ENCODE results near the gene PLVAP. TPM values are rescaled to one million over a fixed set of nuclear protein-coding genes. Genes with fewer than 3 reads are reported as not detected.
A peak's percentile ranks its signal among the peaks of the same experiment; 100 is the strongest.

The PLVAP gene
- total RNA-seq, 4 donors from 2014 or later = 4.7 to 204 (median 87.4) TPM

GRCh38 chr19:17330262-17331044 lies 46.7 kb downstream of the PLVAP start:
- Histone ChIP-seq H3K27me3 (peaks cover 0 to 12% of the 10 kb centered on the region in 2 donors), H3K9me3 (no peaks in the 10 kb centered on the region), H3K4me1 (peaks cover 0 to 16% of the 10 kb centered on the region in 2 donors), H3K36me3 (no peaks in the 10 kb centered on the region), H3K27ac (no peak overlapping the region), H3K4me3 (no peak overlapping the region)
- intact Hi-C loops (cut with DNase I; ENCODE audit: low total_unique reads) = no loop called here
- DNase-seq = no peak
- TF ChIP-seq, protein P1, sequence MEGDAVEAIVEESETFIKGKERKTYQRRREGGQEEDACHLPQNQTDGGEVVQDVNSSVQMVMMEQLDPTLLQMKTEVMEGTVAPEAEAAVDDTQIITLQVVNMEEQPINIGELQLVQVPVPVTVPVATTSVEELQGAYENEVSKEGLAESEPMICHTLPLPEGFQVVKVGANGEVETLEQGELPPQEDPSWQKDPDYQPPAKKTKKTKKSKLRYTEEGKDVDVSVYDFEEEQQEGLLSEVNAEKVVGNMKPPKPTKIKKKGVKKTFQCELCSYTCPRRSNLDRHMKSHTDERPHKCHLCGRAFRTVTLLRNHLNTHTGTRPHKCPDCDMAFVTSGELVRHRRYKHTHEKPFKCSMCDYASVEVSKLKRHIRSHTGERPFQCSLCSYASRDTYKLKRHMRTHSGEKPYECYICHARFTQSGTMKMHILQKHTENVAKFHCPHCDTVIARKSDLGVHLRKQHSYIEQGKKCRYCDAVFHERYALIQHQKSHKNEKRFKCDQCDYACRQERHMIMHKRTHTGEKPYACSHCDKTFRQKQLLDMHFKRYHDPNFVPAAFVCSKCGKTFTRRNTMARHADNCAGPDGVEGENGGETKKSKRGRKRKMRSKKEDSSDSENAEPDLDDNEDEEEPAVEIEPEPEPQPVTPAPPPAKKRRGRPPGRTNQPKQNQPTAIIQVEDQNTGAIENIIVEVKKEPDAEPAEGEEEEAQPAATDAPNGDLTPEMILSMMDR (IDR thresholded peaks at IDR 0.05) = no peak
- TF ChIP-seq POLR2A (IDR thresholded peaks at IDR 0.05) = no peak

GRCh38 chr19:17329366-17330261 lies 47.5 kb downstream of the PLVAP start:
- intact Hi-C loops (cut with DNase I; ENCODE audit: low total_unique reads) = no loop called here
- Histone ChIP-seq H3K27me3 (peaks cover 0 to 12% of the 10 kb centered on the region in 2 donors), H3K9me3 (no peaks in the 10 kb centered on the region), H3K27ac (no peak overlapping the region), H3K36me3 (no peaks in the 10 kb centered on the region), H3K4me1 (peaks cover 0 to 16% of the 10 kb centered on the region in 2 donors), H3K4me3 (no peak overlapping the region)
- no peak for TF ChIP-seq POLR2A (IDR thresholded peaks at IDR 0.05)
- TF ChIP-seq, protein P1 (IDR thresholded peaks at IDR 0.05) = no peak
- no peak for DNase-seq

DNA sequence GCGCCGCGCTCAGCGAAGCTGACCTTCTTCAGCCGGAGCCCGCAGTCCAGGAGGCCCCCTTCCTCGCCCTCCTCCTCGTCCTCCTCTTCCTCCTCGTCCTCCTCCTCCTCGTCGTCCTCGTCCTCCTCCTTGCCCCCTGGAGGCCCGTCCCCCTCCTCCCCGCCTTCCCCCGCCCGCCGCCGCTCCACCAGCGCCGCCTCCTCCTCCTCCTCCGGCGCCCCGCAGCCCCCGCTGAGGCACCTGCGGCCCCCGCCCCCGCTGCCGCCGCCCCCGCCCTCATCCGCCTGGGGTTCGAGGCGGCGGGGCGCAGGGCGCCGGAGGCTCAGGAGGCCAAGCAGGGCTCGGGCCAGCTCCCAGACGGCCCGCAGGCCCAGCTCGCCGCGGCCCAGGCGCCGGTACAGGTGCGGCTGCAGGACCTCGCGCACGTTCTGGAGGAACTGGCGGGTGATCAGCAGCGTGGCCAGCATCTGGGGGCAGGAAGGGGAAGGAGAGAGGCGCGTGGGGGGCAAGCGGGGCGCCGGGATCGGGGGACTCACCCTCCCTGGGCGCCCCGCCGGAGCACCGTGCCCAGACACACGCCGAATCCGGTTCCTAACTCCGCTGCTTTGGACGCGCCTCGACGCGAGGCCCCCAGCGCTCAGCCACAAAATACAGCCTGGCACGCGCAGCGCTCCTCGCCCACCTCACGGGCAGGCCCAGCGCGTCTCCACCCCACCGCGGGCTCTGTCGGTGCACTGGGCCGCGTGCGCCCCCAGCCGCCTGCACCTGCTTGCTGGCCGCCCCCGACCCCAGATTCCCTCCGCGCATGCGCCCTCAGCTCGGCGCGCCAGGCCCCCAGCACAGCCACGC lies 48.4 kb downstream of the PLVAP start:
- H3K36me3 ChIP-seq = no peaks in the 10 kb centered on the region
- H3K27me3 ChIP-seq = peaks cover 0 to 12% of the 10 kb centered on the region in 2 donors
- peak overlapping the region; percentile 24 to 25 for H3K4me3 ChIP-seq
- no peak for DNase-seq
- H3K9me3 ChIP-seq = no peaks in the 10 kb centered on the region
- TF ChIP-seq POLR2A (IDR thresholded peaks at IDR 0.05) = no peak
- TF ChIP-seq, protein P1 (IDR thresholded peaks at IDR 0.05) = no peak
- peaks cover 0 to 13% of the 10 kb centered on the region in 2 donors for H3K4me1 ChIP-seq
- H3K27ac ChIP-seq = no peak overlapping the region
- intact Hi-C loops (cut with DNase I; ENCODE audit: low total_unique reads) = no loop called here

DNA sequence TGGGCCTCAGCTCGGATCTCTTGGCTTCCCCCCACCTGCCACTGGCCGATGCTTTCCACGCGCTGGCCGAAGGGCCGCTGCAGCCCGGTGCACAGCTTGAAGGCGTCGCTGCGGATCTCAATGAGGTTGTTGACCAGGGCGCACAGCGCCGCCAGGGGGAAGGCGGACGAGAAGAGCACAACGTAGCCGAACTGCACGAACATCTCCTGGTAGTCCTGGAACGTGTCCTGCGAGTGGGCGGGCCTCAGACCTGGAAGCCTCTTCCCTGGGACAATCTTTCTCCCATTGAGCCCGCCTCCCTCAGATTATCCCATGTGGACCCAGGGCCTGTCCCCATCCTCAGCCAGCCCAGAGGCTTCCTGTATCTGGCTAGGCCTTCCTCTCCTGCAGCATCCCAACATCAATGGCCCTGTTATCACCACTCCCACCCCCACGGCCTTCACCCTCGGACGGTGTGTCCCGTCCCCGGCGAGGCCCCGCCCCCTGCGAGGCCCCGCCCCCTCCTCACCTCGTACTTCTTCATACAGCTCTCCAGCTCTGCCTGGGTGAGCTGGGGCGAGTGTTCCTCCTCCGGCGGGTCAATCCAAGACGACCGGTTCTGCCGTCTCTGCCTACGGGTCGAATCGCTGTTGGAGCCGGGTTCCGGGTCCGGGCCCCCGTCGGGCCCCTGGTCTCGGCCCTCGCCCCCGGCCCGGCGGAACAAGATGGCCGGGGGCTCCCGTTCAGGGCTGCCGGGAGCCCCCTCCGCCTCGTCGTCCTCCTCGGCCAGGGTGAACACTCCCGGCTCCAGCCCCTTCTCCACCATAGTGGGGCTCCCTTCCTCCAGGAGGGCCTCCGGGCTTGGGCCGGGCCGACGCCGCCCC lies 49.3 kb downstream of the PLVAP start:
- Histone ChIP-seq H3K27ac (no peak overlapping the region), H3K4me3 (peak overlapping the region; percentile 24 to 25), H3K4me1 (peaks cover 0 to 20% of the 10 kb centered on the region in 2 donors), H3K27me3 (peaks cover 0 to 12% of the 10 kb centered on the region in 2 donors), H3K9me3 (no peaks in the 10 kb centered on the region), H3K36me3 (no peaks in the 10 kb centered on the region)
- TF ChIP-seq, protein P1 (IDR thresholded peaks at IDR 0.05) = peak in 3 of 4 experiments; percentile 33 to 49 (median 40)
- TF ChIP-seq POLR2A (IDR thresholded peaks at IDR 0.05) = no peak
- intact Hi-C loops (cut with DNase I; ENCODE audit: low total_unique reads) = no loop called here
- peak; percentile 61 to 75 for DNase-seq
